ENCODE measurements around the gene LAMTOR5. TPM values are rescaled to one million over a fixed set of nuclear protein-coding genes. Genes with fewer than 3 reads are reported as not detected.

The LAMTOR5 gene
- total and polyA plus RNA-seq, 11 donors: 130 to 549 (median 233) TPM

DNA sequence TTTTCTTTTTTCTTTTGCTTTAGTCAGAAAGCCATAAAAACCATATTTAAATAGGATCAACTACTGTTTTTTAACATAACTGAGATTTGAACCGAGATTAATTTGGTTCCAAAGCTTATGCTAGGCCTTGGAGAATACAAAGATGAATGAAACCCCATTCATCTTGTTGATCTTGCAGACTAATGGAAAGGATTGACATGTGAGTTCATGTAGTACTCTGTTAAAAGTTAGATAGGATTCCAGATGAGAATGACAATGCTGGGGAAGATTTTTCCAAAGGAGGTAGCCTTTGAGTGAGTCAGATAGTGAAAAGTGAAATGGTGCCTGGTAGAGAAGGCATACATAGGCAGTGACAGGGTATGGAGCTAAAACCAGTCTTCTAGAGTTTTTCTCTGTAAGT lies 45.6 kb downstream of the LAMTOR5 start:
- no peak overlapping the region for H3K27ac ChIP-seq

GRCh38 chr1:110360431-110360830 lies 47.1 kb downstream of the LAMTOR5 start:
- Histone ChIP-seq H3K36me3 (peaks cover 0 to 57% (median 51%) of the 10 kb centered on the region in 9 donors), H3K4me1 (peaks cover 0 to 12% (median 0%) of the 10 kb centered on the region in 12 donors), H3K9me3 (no peaks in the 10 kb centered on the region), H3K27me3 (no peaks in the 10 kb centered on the region), H3K4me3 (no peak overlapping the region), H3K27ac (no peak overlapping the region)
- DNase-seq: no peak
- no peak for ATAC-seq
- TF ChIP-seq CTCF (IDR thresholded peaks at IDR 0.05) (no peak), POLR2A (IDR thresholded peaks at IDR 0.05) (no peak)
- intact Hi-C loops (cut with DNase I): loop anchor here in 1 of 10 donors (2.0 kb wide), 1 partner anchor 24 kb away; no protein-coding TSS in a partner anchor
- WGBS, 4 donors: 89 to 99% (median 98%) methylated on average over 2 of the region's 2 CpGs

More for the DNA sequence above, 45.6 kb downstream of the LAMTOR5 start:
- peaks cover 0 to 59% (median 50%) of the 10 kb centered on the region in 9 donors for H3K36me3 ChIP-seq
- intact Hi-C loops (cut with DNase I): loop anchor here in 1 of 10 donors (2.0 kb wide), 1 partner anchor 23 kb away; no protein-coding TSS in a partner anchor
- TF ChIP-seq CTCF (IDR thresholded peaks at IDR 0.05): no peak
- no peak for TF ChIP-seq POLR2A (IDR thresholded peaks at IDR 0.05)
- WGBS, 4 donors: 91 to 98% (median 97%) methylated on average over 1 of the region's 1 CpG
- ATAC-seq (no peak), DNase-seq (no peak)
- H3K9me3 ChIP-seq: no peaks in the 10 kb centered on the region
- no peak overlapping the region for H3K4me3 ChIP-seq
- H3K4me1 ChIP-seq: peaks cover 0 to 4% (median 0%) of the 10 kb centered on the region in 12 donors
- H3K27me3 ChIP-seq: no peaks in the 10 kb centered on the region

DNA sequence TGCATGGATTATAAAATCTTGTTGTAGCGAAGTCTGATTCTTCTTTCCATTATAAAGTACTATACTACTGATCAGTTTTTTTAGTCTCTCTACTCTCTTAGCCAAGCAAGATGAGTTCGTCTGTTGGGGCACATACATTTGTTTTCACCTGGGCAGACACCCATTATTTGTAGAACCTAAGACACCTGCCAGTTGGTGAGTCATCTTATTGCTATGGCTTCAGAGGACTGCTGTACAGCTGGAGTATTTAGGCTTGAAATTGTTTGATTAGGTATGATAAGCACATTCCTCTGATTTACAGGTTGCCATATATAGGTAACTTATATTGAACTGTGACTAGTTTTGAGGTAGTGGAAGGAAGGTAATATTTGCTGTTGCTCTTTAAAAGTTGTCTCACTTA lies 51.1 kb downstream of the LAMTOR5 start:
- WGBS, 4 donors: 72 to 88% (median 78%) methylated on average over 2 of the region's 2 CpGs
- Histone ChIP-seq H3K4me3 (no peak overlapping the region), H3K36me3 (peaks cover 0 to 44% (median 36%) of the 10 kb centered on the region in 9 donors), H3K4me1 (peaks cover 0 to 19% (median under 1%) of the 10 kb centered on the region in 12 donors), H3K27me3 (no peaks in the 10 kb centered on the region), H3K9me3 (no peaks in the 10 kb centered on the region), H3K27ac (no peak overlapping the region)
- TF ChIP-seq POLR2A (IDR thresholded peaks at IDR 0.05): no peak
- no peak for TF ChIP-seq CTCF (IDR thresholded peaks at IDR 0.05)
- intact Hi-C loops (cut with DNase I): no loop called here
- DNase-seq: no peak
- ATAC-seq: no peak

GRCh38 chr1:110355321-110355720 lies 52.2 kb downstream of the LAMTOR5 start:
- 63 to 76% (median 70%) methylated on average over 1 of the region's 1 CpG for WGBS, 4 donors
- intact Hi-C loops (cut with DNase I): no loop called here
- DNase-seq: no peak
- H3K4me1 ChIP-seq: peaks cover 0 to 30% (median 11%) of the 10 kb centered on the region in 12 donors
- TF ChIP-seq POLR2A (IDR thresholded peaks at IDR 0.05) (no peak), CTCF (IDR thresholded peaks at IDR 0.05) (no peak)
- no peak for ATAC-seq
- H3K27me3 ChIP-seq: no peaks in the 10 kb centered on the region
- H3K4me3 ChIP-seq: no peak overlapping the region
- H3K9me3 ChIP-seq: no peaks in the 10 kb centered on the region
- peaks cover 0 to 46% (median 31%) of the 10 kb centered on the region in 9 donors for H3K36me3 ChIP-seq
- no peak overlapping the region for H3K27ac ChIP-seq

Other genes with a start within 250 kb of the LAMTOR5 start
- gene KCNC4, start 197.4 kb downstream of the LAMTOR5 start, total RNA-seq: 10 to 100 TPM in 3 of 9 donors, 1 to 10 TPM in 6; 4.9 to 15.2 (median 6.7) TPM
- 1 to 10 TPM; 2.4 to 3.1 TPM for gene KCNC4, start 197.4 kb downstream of the LAMTOR5 start, polyA plus RNA-seq
- gene RBM15, start 68.3 kb downstream of the LAMTOR5 start, total RNA-seq: 10 to 100 TPM; 14.1 to 24.4 (median 19.2) TPM
- gene RBM15, start 68.3 kb downstream of the LAMTOR5 start, polyA plus RNA-seq: 1 to 10 TPM; 4.6 to 5.1 TPM
- gene SLC16A4, start 16.7 kb downstream of the LAMTOR5 start, total RNA-seq: 1 to 10 TPM; 1.6 to 4.8 (median 2.3) TPM
- 1 to 10 TPM in 1 of 2 donors, under 1 TPM in 1; 1.00 to 1.9 TPM for gene SLC16A4, start 16.7 kb downstream of the LAMTOR5 start, polyA plus RNA-seq
- gene PROK1, start 43.5 kb upstream of the LAMTOR5 start, total RNA-seq: 1 to 10 TPM in 1 of 9 donors, under 1 TPM in 4, not detected in 4; 0.23 to 2.1 (median 0.40) TPM
- gene PROK1, start 43.5 kb upstream of the LAMTOR5 start, polyA plus RNA-seq: 1 to 10 TPM in 1 of 2 donors, under 1 TPM in 1; 0.07 to 3.4 TPM
- gene KCNA10, start 111.5 kb upstream of the LAMTOR5 start, total RNA-seq: not detected
- not detected for gene KCNA10, start 111.5 kb upstream of the LAMTOR5 start, polyA plus RNA-seq
- 1 to 10 TPM in 4 of 9 donors, under 1 TPM in 5; 0.23 to 1.6 (median 0.82) TPM for gene KCNA2, start 198.7 kb upstream of the LAMTOR5 start, total RNA-seq
- gene KCNA2, start 198.7 kb upstream of the LAMTOR5 start, polyA plus RNA-seq: under 1 TPM; 0.08 to 0.19 TPM

Data from heart left ventricle (tissue), 16 donors.